GM19395 (cell line): ENCODE results near the gene SATB1.
"Not testable (repeated sequence)": the region's sequence is repeated elsewhere in the genome, so short reads cannot be mapped to it uniquely, and the experiment has no call there.

Experiments used
- ATAC-seq: cut with Tn5 transposase; IDR thresholded peaks from one replicate; pipeline ENCODE4 v1.9.1; 2021; ENCODE audit warnings: mild to moderate bottlenecking, moderate library complexity; ENCODE audit not compliant: unreplicated experiment

Gene SATB1

GRCh38 chr3:18424729-18425640 lies at the start of gene SATB1:
Gene SATB1, minus strand, starts transcription at chr3:18425339. Its CDS starts 4,372 bp downstream, at chr3:18420967.
- ATAC-seq: peak; percentile 53

GRCh38 chr3:18474202-18474601 lies 49.1 kb upstream of the SATB1 start:
- ATAC-seq: no peak

- ATAC-seq: no peak
These were observed 44.6 kb upstream of the SATB1 start for GRCh38 chr3:18469775-18470174.

GRCh38 chr3:18466136-18466535 lies 41.0 kb upstream of the SATB1 start:
- no peak for ATAC-seq

- ATAC-seq: no peak
These were observed 29.6 kb upstream of the SATB1 start for GRCh38 chr3:18454766-18455165.

- not testable (repeated sequence) for ATAC-seq
These were observed 24.5 kb upstream of the SATB1 start for GRCh38 chr3:18449618-18450017.

- ATAC-seq: no peak
These were observed 22.6 kb upstream of the SATB1 start for GRCh38 chr3:18447720-18448119.

GRCh38 chr3:18446149-18446825 lies 21.1 kb upstream of the SATB1 start:
- ATAC-seq: no peak

GRCh38 chr3:18445401-18446148 lies 20.4 kb upstream of the SATB1 start:
- peak; percentile 29 for ATAC-seq

- peak; percentile 81 for ATAC-seq
These were observed 19.7 kb upstream of the SATB1 start for GRCh38 chr3:18444595-18445400.

GRCh38 chr3:18443665-18444594 lies 18.8 kb upstream of the SATB1 start:
- ATAC-seq: no peak

GRCh38 chr3:18442756-18443664 lies 17.9 kb upstream of the SATB1 start:
- no peak for ATAC-seq

GRCh38 chr3:18441551-18441950 lies 16.4 kb upstream of the SATB1 start:
- ATAC-seq: no peak

- no peak for ATAC-seq
These were observed 15.1 kb upstream of the SATB1 start for GRCh38 chr3:18440066-18440722.

- ATAC-seq: no peak
These were observed 14.1 kb upstream of the SATB1 start for GRCh38 chr3:18439281-18439680.

GRCh38 chr3:18438586-18438985 lies 13.4 kb upstream of the SATB1 start:
- no peak for ATAC-seq

- no peak for ATAC-seq
These were observed 11.1 kb upstream of the SATB1 start for GRCh38 chr3:18436213-18436612.

GRCh38 chr3:18434711-18435110 lies 9.6 kb upstream of the SATB1 start:
- no peak for ATAC-seq
